Stimulated activated CD8-positive, alpha-beta memory T cell treated with anti-CD3 and anti-CD28 coated beads, Interleukin-4, amount 100 ng/mL, for 48 hours (primary cell): ENCODE measurements around the gene ZMIZ1.

Experiments used
- DNase-seq: peaks from one replicate; pipeline ENCODE4 v3.0.0-alpha.2; 2020

ZMIZ1 gene

GRCh38 chr10:79158402-79159097 lies 89.8 kb downstream of the ZMIZ1 start:
- no peak for DNase-seq

- DNase-seq: no peak
Observed at GRCh38 chr10:79159141-79159651, 90.4 kb downstream of the ZMIZ1 start.

- DNase-seq: no peak
Observed at GRCh38 chr10:79159785-79160184, 91.0 kb downstream of the ZMIZ1 start.

- no peak for DNase-seq
Observed at GRCh38 chr10:79160191-79160590, 91.4 kb downstream of the ZMIZ1 start.

GRCh38 chr10:79161557-79161956 lies 92.8 kb downstream of the ZMIZ1 start:
- DNase-seq: no peak

- no peak for DNase-seq
Observed at GRCh38 chr10:79162022-79162421, 93.3 kb downstream of the ZMIZ1 start.

- DNase-seq: no peak
Observed at GRCh38 chr10:79162861-79163665, 94.3 kb downstream of the ZMIZ1 start.

- DNase-seq: no peak
Observed at GRCh38 chr10:79163666-79163975, 94.9 kb downstream of the ZMIZ1 start.

GRCh38 chr10:79164075-79164474 lies 95.3 kb downstream of the ZMIZ1 start:
- no peak for DNase-seq

GRCh38 chr10:79165070-79165778 lies 96.5 kb downstream of the ZMIZ1 start:
- no peak for DNase-seq

- no peak for DNase-seq
Observed at GRCh38 chr10:79166312-79166721, 97.6 kb downstream of the ZMIZ1 start.

- DNase-seq: no peak
Observed at GRCh38 chr10:79166741-79167140, 98.0 kb downstream of the ZMIZ1 start.

- no peak for DNase-seq
Observed at GRCh38 chr10:79167537-79167936, 98.8 kb downstream of the ZMIZ1 start.

- no peak for DNase-seq
Observed at GRCh38 chr10:79168210-79168609, 99.4 kb downstream of the ZMIZ1 start.

GRCh38 chr10:79170226-79170752 lies 101.5 kb downstream of the ZMIZ1 start:
- DNase-seq: no peak

GRCh38 chr10:79170993-79171392 lies 102.2 kb downstream of the ZMIZ1 start:
- DNase-seq: no peak

- DNase-seq: no peak
Observed at GRCh38 chr10:79171504-79171903, 102.7 kb downstream of the ZMIZ1 start.

GRCh38 chr10:79172881-79173280 lies 104.1 kb downstream of the ZMIZ1 start:
- no peak for DNase-seq

GRCh38 chr10:79173582-79174262 lies 105.0 kb downstream of the ZMIZ1 start:
- no peak for DNase-seq

GRCh38 chr10:79176052-79176501 lies 107.3 kb downstream of the ZMIZ1 start:
- no peak for DNase-seq

GRCh38 chr10:79176949-79177602 lies 108.3 kb downstream of the ZMIZ1 start:
- no peak for DNase-seq

- no peak for DNase-seq
Observed at GRCh38 chr10:79178070-79178576, 109.4 kb downstream of the ZMIZ1 start.
